ENCODE data around the gene GMPR2.

DNA sequence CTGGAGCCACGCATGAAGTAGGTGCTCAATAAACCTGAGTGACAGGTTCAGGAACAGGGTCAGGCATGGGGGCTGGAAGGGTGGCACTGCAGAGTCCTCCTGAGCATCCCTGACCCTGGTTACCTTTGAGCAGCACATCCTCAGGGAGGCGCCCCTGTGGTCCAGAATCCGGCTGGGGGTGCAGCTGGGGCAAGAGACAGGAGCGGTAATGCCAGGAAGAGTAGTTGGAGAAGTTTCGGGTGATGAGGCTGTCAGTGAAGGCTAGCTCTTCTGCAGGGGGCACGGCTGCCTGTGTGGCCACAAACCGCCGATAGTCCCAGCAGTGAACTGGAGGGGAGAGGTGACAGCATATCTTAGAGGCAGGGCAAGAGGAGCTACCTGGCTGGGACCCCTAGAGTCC lies 36.6 kb downstream of the GMPR2 start:
- TF ChIP-seq EZH2phosphoT487 (IDR thresholded peaks at IDR 0.05) (no peak), EZH2 (IDR thresholded peaks at IDR 0.05) (no peak)
- TF ChIP-seq, protein P1, sequence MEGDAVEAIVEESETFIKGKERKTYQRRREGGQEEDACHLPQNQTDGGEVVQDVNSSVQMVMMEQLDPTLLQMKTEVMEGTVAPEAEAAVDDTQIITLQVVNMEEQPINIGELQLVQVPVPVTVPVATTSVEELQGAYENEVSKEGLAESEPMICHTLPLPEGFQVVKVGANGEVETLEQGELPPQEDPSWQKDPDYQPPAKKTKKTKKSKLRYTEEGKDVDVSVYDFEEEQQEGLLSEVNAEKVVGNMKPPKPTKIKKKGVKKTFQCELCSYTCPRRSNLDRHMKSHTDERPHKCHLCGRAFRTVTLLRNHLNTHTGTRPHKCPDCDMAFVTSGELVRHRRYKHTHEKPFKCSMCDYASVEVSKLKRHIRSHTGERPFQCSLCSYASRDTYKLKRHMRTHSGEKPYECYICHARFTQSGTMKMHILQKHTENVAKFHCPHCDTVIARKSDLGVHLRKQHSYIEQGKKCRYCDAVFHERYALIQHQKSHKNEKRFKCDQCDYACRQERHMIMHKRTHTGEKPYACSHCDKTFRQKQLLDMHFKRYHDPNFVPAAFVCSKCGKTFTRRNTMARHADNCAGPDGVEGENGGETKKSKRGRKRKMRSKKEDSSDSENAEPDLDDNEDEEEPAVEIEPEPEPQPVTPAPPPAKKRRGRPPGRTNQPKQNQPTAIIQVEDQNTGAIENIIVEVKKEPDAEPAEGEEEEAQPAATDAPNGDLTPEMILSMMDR (IDR thresholded peaks at IDR 0.05), result no peak
